ENCODE data around the gene ZDHHC11.

DNA sequence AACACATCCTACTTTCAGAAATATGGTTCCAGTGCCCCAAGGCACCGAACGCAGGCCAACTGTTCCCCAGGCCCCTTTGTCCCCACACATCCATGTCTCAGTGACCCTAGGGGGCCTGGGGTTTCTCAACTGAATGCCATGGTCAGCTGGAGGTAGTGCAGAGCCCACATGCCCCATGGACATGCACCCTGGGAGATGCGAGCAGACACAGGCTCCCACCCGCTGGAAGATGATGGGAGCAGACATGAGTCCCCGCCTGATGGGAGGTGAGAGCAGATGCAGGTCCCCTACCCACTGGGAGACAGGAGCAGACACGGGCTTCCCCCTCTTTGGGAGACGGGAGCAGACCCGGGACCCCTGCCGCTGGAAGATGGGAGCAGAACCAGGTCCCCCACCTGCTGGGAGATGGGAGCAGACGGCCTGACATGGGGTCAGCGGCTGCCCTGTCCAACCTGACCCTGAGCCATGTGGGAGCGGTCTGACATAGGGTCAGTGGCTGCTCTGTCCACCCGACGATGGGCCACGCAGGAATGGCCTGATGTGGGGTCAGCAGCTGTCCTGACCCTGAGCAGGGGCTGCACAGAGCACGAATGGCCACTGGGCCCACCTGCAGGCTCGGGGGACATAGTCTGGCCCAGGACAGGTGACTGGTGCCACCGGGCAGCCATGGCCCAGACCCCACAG lies 84.7 kb downstream of the ZDHHC11 start:
- TF ChIP-seq, protein P1, sequence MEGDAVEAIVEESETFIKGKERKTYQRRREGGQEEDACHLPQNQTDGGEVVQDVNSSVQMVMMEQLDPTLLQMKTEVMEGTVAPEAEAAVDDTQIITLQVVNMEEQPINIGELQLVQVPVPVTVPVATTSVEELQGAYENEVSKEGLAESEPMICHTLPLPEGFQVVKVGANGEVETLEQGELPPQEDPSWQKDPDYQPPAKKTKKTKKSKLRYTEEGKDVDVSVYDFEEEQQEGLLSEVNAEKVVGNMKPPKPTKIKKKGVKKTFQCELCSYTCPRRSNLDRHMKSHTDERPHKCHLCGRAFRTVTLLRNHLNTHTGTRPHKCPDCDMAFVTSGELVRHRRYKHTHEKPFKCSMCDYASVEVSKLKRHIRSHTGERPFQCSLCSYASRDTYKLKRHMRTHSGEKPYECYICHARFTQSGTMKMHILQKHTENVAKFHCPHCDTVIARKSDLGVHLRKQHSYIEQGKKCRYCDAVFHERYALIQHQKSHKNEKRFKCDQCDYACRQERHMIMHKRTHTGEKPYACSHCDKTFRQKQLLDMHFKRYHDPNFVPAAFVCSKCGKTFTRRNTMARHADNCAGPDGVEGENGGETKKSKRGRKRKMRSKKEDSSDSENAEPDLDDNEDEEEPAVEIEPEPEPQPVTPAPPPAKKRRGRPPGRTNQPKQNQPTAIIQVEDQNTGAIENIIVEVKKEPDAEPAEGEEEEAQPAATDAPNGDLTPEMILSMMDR (conservative IDR thresholded peaks at IDR 0.05; ENCODE audit: low read length) = no peak
- TF ChIP-seq EZH2phosphoT487 (IDR thresholded peaks at IDR 0.05; ENCODE audit: borderline replicate concordance, low read depth, low read length) = no peak
